ENCODE results near the gene RIPOR3. TPM values are rescaled to one million over a fixed set of nuclear protein-coding genes. Genes with fewer than 3 reads are reported as not detected.

Gene RIPOR3
- total RNA-seq, 1 experiment from 2014 or later = 0.46 TPM

GRCh38 chr20:50664254-50664653 is 27.1 kb downstream of the RIPOR3 start:
- no peaks in the 10 kb centered on the region for H3K79me2 ChIP-seq (ENCODE audit: insufficient read depth, low read length)
- no peak overlapping the region for H3K4me3 Mint-ChIP-seq

More at GRCh38 chr20:50664254-50664653, 27.1 kb downstream of the RIPOR3 start:
- H2AK5ac ChIP-seq (ENCODE audit: insufficient read length, low read length) = no peak overlapping the region
- H4K8ac ChIP-seq (replicated peaks; ENCODE audit: insufficient read length, low read depth, low read length) = no peak overlapping the region
- WGBS (ENCODE audit: extremely low coverage, insufficient read length, low lambda C conversion rate) = no CpG with 5 or more reads among the region's 11 CpGs
- H3K4me2 ChIP-seq (ENCODE audit: insufficient read depth, insufficient read length, low read length) = no peak overlapping the region
- H3K9ac ChIP-seq (ENCODE audit: extremely low read depth, insufficient read length, low read length) = no peak overlapping the region
- DNase-seq = no peak
- H2BK5ac ChIP-seq (ENCODE audit: insufficient read length, low read length) = no peak overlapping the region
- peaks cover 0 to 3% of the 10 kb centered on the region in 2 experiments; a peak in 2 of 5 replicates for H3K9me3 Mint-ChIP-seq
- peak overlapping the region; percentile 29 for H3K18ac ChIP-seq (ENCODE audit: insufficient read length, low read depth, low read length)
- no peaks in the 10 kb centered on the region for H3K23me2 ChIP-seq (ENCODE audit: insufficient read length, low read depth, low read length, poor library complexity, severe bottlenecking)
- H3K4me1 Mint-ChIP-seq = peaks cover 15 to 29% of the 10 kb centered on the region in 2 experiments
- H2BK120ac ChIP-seq (ENCODE audit: low read depth, low read length, poor library complexity, severe bottlenecking) = no peak overlapping the region
- no peaks in the 10 kb centered on the region; the same call in 1 of the 2 replicates for H3K4me1 ChIP-seq (ENCODE audit: insufficient read depth, low read length)
- H3K56ac ChIP-seq (ENCODE audit: insufficient read length, low read depth, low read length) = no peak overlapping the region
- H3K27ac Mint-ChIP-seq = peak overlapping the region in 2 of 3 experiments; percentile 11 to 91; a peak in 2 of 7 replicates
- H3K4ac ChIP-seq (ENCODE audit: low read depth, low read length) = no peak overlapping the region
- no peak overlapping the region for H2BK20ac ChIP-seq (ENCODE audit: low read depth, low read length, poor library complexity, severe bottlenecking)
- H3K14ac ChIP-seq (ENCODE audit: insufficient read depth, low read length) = no peak overlapping the region
- no peak overlapping the region for H3K23ac ChIP-seq (ENCODE audit: insufficient read length, low read depth, low read length)
- no peaks in the 10 kb centered on the region for H3K79me1 ChIP-seq (ENCODE audit: insufficient read depth, low read depth, low read length, poor library complexity, severe bottlenecking)
- no peak overlapping the region for H3T11ph ChIP-seq (ENCODE audit: low read length)
- H3K27ac ChIP-seq (ENCODE audit: insufficient read length, low read depth, low read length) = no peak overlapping the region
- H3K27me3 Mint-ChIP-seq (ENCODE audit: low read depth) = no peaks in the 10 kb centered on the region; the same call in 1 of the 2 replicates
- H2BK15ac ChIP-seq (ENCODE audit: low read depth, low read length) = no peak overlapping the region
- H3K27me3 ChIP-seq (ENCODE audit: insufficient read depth, low read length) = no peaks in the 10 kb centered on the region
- no peak overlapping the region for H4K5ac ChIP-seq (ENCODE audit: insufficient read length, low read depth, low read length)
- peaks cover 0 to 5% (median 0%) of the 10 kb centered on the region in 3 experiments; a peak in 2 of 7 replicates for H3K36me3 Mint-ChIP-seq (ENCODE audit: insufficient read depth in 1 of 3, low read depth in 3 of 3)
- no peak overlapping the region for H2BK12ac ChIP-seq (ENCODE audit: insufficient read length, low read depth, low read length)
- no peak overlapping the region for H4K91ac ChIP-seq (ENCODE audit: insufficient read length, low read depth, low read length)
- H2AFZ ChIP-seq (ENCODE audit: low read length) = no peak overlapping the region
- no peaks in the 10 kb centered on the region for H4K20me1 ChIP-seq (ENCODE audit: control insufficient read depth, insufficient read depth, insufficient read length)
- TF ChIP-seq CTCF (conservative IDR thresholded peaks at IDR 0.05) = no peak
- H3K9me3 ChIP-seq (ENCODE audit: control insufficient read depth, low read depth, low read length) = no peaks in the 10 kb centered on the region
